Vagina (tissue), 2 donors: ENCODE data around the gene GALNT5.

Source experiments
- POLR2A ChIP-seq, 2 donors: fragments of 450-650 bp; IDR thresholded peaks; one replicate each; pipeline ENCODE4 v1.6.1; 2017; ENCODE audit warnings: antibody characterized with exemption in 2 of 2, mild to moderate bottlenecking in 2 of 2, moderate library complexity in 2 of 2
- POLR2AphosphoS5 ChIP-seq, 2 donors: sonication (generic); formaldehyde crosslinking; IDR thresholded peaks; one replicate each; pipeline ENCODE4 v1.9.0; 2017; ENCODE audit warnings: antibody characterized with exemption in 2 of 2, mild to moderate bottlenecking in 2 of 2, low read depth in 1 of 2; ENCODE audit not compliant: insufficient read depth in 1 of 2
- TF ChIP-seq, protein P1 (sequence below), 3 experiments: fragments of 450-650 bp in 2 of 3; fragments of 200-600 bp in 1 of 3; sonication (generic) in 1 of 3; IDR thresholded peaks; one replicate each; pipeline ENCODE4 v1.5.1; 2017 to 2019; ENCODE audit warnings: antibody characterized with exemption in 3 of 3, mild to moderate bottlenecking in 2 of 3, moderate library complexity in 2 of 3

DNA sequence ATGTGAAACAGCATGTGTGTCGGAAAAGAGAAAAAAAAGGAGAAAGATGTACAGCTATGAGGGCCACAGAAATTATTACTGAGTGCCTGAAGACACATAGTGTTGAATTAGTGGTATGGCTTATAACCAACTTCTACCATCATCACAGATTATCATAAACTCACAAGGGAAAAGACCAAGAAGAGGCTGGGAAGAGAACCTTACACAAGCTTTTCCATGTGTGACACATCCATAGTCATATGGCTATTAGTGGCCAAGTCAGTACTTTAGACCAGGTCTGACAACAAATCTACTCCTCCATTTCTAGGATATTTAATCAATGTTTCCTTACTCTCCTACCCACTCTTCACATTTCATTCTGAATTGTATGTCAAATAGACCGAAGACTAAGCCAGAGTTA lies 3.5 kb upstream of the GALNT5 start:
- TF ChIP-seq, protein P1, sequence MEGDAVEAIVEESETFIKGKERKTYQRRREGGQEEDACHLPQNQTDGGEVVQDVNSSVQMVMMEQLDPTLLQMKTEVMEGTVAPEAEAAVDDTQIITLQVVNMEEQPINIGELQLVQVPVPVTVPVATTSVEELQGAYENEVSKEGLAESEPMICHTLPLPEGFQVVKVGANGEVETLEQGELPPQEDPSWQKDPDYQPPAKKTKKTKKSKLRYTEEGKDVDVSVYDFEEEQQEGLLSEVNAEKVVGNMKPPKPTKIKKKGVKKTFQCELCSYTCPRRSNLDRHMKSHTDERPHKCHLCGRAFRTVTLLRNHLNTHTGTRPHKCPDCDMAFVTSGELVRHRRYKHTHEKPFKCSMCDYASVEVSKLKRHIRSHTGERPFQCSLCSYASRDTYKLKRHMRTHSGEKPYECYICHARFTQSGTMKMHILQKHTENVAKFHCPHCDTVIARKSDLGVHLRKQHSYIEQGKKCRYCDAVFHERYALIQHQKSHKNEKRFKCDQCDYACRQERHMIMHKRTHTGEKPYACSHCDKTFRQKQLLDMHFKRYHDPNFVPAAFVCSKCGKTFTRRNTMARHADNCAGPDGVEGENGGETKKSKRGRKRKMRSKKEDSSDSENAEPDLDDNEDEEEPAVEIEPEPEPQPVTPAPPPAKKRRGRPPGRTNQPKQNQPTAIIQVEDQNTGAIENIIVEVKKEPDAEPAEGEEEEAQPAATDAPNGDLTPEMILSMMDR (IDR thresholded peaks at IDR 0.05), result no peak
- TF ChIP-seq POLR2AphosphoS5 (IDR thresholded peaks at IDR 0.05; ENCODE audit: insufficient read depth in 1 of 2, low read depth in 1 of 2) (no peak), POLR2A (IDR thresholded peaks at IDR 0.05) (no peak)
